Measurements from ENCODE around the gene MORC3. TPM values are rescaled to one million over a fixed set of nuclear protein-coding genes. Genes with fewer than 3 reads are reported as not detected.
"Not testable (repeated sequence)": the region's sequence is repeated elsewhere in the genome, so short reads cannot be mapped to it uniquely, and the experiment has no call there.

MORC3 gene, protein sequence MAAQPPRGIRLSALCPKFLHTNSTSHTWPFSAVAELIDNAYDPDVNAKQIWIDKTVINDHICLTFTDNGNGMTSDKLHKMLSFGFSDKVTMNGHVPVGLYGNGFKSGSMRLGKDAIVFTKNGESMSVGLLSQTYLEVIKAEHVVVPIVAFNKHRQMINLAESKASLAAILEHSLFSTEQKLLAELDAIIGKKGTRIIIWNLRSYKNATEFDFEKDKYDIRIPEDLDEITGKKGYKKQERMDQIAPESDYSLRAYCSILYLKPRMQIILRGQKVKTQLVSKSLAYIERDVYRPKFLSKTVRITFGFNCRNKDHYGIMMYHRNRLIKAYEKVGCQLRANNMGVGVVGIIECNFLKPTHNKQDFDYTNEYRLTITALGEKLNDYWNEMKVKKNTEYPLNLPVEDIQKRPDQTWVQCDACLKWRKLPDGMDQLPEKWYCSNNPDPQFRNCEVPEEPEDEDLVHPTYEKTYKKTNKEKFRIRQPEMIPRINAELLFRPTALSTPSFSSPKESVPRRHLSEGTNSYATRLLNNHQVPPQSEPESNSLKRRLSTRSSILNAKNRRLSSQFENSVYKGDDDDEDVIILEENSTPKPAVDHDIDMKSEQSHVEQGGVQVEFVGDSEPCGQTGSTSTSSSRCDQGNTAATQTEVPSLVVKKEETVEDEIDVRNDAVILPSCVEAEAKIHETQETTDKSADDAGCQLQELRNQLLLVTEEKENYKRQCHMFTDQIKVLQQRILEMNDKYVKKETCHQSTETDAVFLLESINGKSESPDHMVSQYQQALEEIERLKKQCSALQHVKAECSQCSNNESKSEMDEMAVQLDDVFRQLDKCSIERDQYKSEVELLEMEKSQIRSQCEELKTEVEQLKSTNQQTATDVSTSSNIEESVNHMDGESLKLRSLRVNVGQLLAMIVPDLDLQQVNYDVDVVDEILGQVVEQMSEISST
- 24.5 and 26.1 TPM in 2 replicates for total RNA-seq
- long read RNA-seq, full-length matches to known transcripts = 4 of 50 reads
- long read RNA-seq, partial matches to known transcripts = 39 of 50 reads
- long read RNA-seq, other reads (novel, unspliced or antisense) = 7 of 50 reads

DNA sequence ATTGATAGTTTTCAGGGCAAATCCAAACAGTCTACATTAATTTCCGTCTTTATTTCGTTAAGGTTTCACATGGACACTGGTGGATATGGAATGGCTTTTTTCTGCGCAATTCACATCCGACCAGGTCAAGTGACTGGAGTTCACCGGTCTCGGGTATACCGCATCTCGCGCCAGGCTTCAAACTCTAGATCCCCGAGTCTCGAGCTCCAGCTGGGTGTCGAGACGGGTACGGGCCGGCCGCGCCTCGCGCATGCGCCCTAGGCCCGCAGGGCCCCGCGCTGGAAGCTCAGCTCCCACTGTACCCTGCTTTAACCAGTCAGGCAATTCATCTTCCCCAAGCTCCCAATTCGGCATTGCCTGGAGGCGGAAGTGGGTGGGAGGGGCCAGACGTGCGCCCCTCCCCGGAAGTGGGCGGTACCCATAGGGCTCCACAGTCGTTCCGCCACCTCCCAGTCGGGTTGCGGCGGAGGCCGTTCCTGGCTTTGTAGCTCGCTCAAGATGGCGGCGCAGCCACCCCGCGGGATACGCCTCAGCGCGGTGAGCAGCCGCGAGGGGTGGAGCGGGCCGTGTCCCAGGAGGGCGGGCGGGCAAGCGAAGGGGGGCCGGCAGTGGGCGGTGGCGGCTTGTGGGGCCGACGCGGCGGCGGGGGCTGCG is at the start of gene MORC3:
Gene MORC3, plus strand, starts transcription at position 431 of the 654 bp plus-strand sequence. Its CDS starts 68 bp downstream, at position 499.
- H3K36me3 Mint-ChIP-seq (ENCODE audit: low read depth) = peaks cover 9% of the 10 kb centered on the region
- TF ChIP-seq, protein P1, sequence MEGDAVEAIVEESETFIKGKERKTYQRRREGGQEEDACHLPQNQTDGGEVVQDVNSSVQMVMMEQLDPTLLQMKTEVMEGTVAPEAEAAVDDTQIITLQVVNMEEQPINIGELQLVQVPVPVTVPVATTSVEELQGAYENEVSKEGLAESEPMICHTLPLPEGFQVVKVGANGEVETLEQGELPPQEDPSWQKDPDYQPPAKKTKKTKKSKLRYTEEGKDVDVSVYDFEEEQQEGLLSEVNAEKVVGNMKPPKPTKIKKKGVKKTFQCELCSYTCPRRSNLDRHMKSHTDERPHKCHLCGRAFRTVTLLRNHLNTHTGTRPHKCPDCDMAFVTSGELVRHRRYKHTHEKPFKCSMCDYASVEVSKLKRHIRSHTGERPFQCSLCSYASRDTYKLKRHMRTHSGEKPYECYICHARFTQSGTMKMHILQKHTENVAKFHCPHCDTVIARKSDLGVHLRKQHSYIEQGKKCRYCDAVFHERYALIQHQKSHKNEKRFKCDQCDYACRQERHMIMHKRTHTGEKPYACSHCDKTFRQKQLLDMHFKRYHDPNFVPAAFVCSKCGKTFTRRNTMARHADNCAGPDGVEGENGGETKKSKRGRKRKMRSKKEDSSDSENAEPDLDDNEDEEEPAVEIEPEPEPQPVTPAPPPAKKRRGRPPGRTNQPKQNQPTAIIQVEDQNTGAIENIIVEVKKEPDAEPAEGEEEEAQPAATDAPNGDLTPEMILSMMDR (conservative IDR thresholded peaks at IDR 0.05) = no peak
- peaks cover 29% of the 10 kb centered on the region for H3K4me1 Mint-ChIP-seq
- H3K9me3 Mint-ChIP-seq = peaks cover 6% of the 10 kb centered on the region
- peak within 1 kb of the TSS; percentile 96 for H3K4me3 Mint-ChIP-seq
- H3K27ac Mint-ChIP-seq (ENCODE audit: unreplicated experiment) = peak within 1 kb of the TSS; percentile 95
- peaks cover 7% of the 10 kb centered on the region for H3K27me3 Mint-ChIP-seq (ENCODE audit: low read depth)
- peak; percentile 96 for DNase-seq (ENCODE audit: low read depth, low spot score)

DNA sequence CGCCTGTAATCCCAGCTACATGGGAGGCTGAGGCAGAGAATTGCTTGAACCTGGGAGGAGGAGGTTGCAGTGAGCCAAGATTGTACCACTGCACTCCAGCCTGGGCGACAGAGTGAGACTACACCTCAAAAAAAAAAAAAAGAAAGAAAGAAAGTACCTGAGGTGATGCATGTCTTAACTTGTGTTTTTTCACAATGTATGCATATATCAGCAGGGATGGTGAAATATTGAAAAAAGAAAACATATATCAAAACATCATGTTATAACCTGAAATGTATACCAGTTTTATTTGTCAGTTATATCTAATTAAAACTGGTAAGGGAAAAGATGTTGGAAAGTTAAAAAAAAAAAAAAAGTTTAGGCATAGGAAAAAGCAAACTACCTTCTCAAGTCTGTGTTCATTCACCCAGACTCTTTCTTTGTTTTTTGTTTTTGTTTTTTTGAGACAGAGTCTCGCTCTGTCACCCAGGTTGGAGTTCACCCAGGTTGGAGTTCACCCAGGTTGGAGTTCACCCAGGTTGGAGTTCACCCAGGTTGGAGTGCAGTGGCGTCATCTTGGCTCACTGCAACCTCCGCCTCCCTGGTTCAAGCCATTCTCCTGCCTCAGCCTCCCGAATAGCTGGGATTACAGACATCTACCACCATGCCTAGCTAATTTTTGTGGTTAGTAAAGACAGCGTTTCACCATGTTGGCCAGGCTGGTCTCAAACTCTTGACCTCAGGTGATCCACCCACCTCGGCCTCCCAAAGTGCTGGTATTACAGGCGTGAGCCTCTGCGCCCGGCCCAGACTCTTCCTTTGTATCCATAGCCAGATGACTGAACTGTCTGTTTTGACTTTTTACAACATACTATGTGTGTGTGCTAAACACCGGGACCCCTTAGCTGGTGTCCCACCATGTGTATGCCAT is 49.0 kb upstream of the MORC3 start:
- not testable (repeated sequence) for H3K27me3 Mint-ChIP-seq (ENCODE audit: low read depth); H3K4me3 Mint-ChIP-seq; H3K4me1 Mint-ChIP-seq; DNase-seq (ENCODE audit: low read depth, low spot score); H3K9me3 Mint-ChIP-seq; H3K27ac Mint-ChIP-seq (ENCODE audit: unreplicated experiment)
- H3K36me3 Mint-ChIP-seq (ENCODE audit: low read depth) = peaks cover 12% of the 10 kb centered on the region

DNA sequence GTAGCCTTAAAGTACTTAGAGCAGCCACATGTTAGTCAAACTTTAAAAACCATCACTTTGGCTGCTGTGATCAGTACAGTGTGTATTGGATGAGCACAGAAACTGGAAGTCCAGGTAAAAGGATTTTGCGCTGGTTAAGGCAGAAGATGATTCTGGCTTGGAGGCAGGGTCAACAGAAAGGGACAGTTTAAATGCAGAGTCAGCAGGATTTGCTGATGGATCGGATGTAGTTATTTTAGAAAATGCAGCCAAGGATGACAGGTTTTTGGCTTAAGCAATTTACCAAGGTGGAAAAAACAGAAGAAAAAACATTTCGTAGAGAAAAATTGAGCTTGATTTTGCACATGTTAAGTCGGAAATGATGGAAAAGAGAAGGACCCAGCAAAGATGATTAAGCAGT is 45.9 kb upstream of the MORC3 start:
- Mint-ChIP-seq H3K27ac (ENCODE audit: unreplicated experiment) (no peak overlapping the region), H3K4me3 (no peak overlapping the region), H3K27me3 (ENCODE audit: low read depth) (no peaks in the 10 kb centered on the region), H3K36me3 (ENCODE audit: low read depth) (peaks cover 12% of the 10 kb centered on the region), H3K4me1 (peaks cover under 1% of the 10 kb centered on the region), H3K9me3 (no peaks in the 10 kb centered on the region)
- TF ChIP-seq, protein P1 (conservative IDR thresholded peaks at IDR 0.05) = no peak
- no peak for DNase-seq (ENCODE audit: low read depth, low spot score)

DNA sequence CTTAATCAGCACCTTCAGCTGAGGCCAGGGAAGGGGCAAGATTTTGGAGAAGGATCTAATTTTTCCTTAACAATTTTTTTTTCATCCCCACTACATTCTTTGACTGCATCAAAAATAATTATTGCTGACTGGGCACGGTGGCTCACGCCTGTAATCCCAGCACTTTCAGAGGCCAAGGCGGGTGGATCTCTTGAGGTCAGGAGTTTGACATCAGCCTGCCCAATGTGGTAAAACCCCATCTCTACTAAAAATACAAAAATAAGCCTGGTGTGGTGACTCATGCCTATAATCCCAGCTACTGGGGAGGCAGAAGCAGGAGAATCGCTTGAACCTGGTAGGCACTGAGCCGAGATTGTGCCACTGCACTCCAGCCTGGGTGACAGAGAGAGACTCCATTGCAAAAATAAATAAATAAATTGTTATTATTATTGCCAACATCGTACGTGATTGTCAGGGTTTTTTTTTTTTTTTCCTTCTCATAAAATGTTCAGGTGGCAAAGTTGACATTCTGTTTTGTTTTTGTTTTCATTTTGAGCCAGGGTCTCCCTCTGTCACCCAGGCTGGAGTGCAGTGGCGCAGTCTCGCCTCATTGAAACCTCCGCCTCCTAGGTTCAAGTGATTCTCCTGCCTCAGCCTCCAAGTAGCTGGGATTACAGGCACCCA is 37.3 kb upstream of the MORC3 start:
- no peaks in the 10 kb centered on the region for H3K27me3 Mint-ChIP-seq (ENCODE audit: low read depth)

DNA sequence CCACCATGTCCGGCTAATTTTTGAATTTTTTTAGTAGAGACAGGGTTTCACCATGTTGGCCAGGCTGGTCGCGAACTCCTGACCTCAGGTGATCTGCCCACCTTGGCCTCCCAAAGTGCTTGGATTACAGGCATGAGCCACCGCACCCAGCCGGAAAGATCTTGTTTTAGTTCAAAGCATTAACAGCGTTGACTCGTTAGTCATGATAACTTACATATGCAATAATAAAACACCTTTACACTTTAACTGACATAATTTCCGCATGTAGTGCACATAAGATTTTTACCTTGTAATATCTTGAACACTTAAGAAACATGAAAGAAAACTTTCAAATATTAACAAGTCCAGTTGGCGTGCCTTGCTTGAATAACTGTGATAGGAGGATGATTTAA is 36.8 kb upstream of the MORC3 start:
- not testable (repeated sequence) for H3K4me1 Mint-ChIP-seq; H3K27ac Mint-ChIP-seq (ENCODE audit: unreplicated experiment); H3K36me3 Mint-ChIP-seq (ENCODE audit: low read depth); H3K9me3 Mint-ChIP-seq; H3K4me3 Mint-ChIP-seq; DNase-seq (ENCODE audit: low read depth, low spot score); H3K27me3 Mint-ChIP-seq (ENCODE audit: low read depth)

More for the DNA sequence above, 37.3 kb upstream of the MORC3 start:
- no peak overlapping the region for H3K27ac Mint-ChIP-seq (ENCODE audit: unreplicated experiment)
- DNase-seq (ENCODE audit: low read depth, low spot score) = no peak
- H3K36me3 Mint-ChIP-seq (ENCODE audit: low read depth) = peaks cover 4% of the 10 kb centered on the region
- H3K4me1 Mint-ChIP-seq = peaks cover 5% of the 10 kb centered on the region
- no peak overlapping the region for H3K4me3 Mint-ChIP-seq
- H3K9me3 Mint-ChIP-seq = no peaks in the 10 kb centered on the region
- TF ChIP-seq, protein P1 (conservative IDR thresholded peaks at IDR 0.05) = no peak
